Activated naive CD4-positive, alpha-beta T cell treated with anti-CD3 and anti-CD28 coated beads for 36 hours (primary cell): ENCODE measurements around the gene EZR. TPM values are rescaled to one million over a fixed set of nuclear protein-coding genes. Genes with fewer than 3 reads are reported as not detected.

ENCODE experiments used
- CTCF ChIA-PET: fragments of 350-600 bp; sonication (Branson Sonifier 250); formaldehyde crosslinking; loops from one replicate; lab custom pipeline; 2021; ENCODE audit warnings: antibody characterized with exemption; lab: Charles Lee
- DNase-seq: peaks from one replicate; pipeline ENCODE4 v3.0.0-alpha.2; 2020
- H3K27ac Mint-ChIP-seq: one replicate; pipeline ENCODE4 v1.8.0; 2021; ENCODE audit warnings: mild to moderate bottlenecking, mixed read lengths
- H3K27me3 Mint-ChIP-seq: one replicate; pipeline ENCODE4 v1.8.0; 2021; ENCODE audit warnings: low read depth, mixed read lengths
- H3K36me3 Mint-ChIP-seq: one replicate; pipeline ENCODE4 v1.8.0; 2021; ENCODE audit warnings: low read depth, mixed read lengths
- H3K4me1 Mint-ChIP-seq: one replicate; pipeline ENCODE4 v1.8.0; 2021; ENCODE audit warnings: low read depth, mixed read lengths
- H3K4me3 Mint-ChIP-seq: one replicate; pipeline ENCODE4 v1.8.0; 2021; ENCODE audit warnings: mild to moderate bottlenecking, moderate library complexity, mixed read lengths
- H3K9me3 Mint-ChIP-seq: one replicate; pipeline ENCODE4 v1.8.0; 2021; ENCODE audit warnings: mixed read lengths
- intact Hi-C: fragments of 100-400 bp; cut with micrococcal nuclease; formaldehyde crosslinking; loops from one replicate; pipeline ENCODE4 v1.15.1; 2023
- total RNA-seq, 2 experiments: library from RNA; stranded (reverse); gene quantifications; one replicate each; pipeline ENCODE4 v1.2.3, GENCODE V29; 2021

The EZR gene
- total RNA-seq, 2 experiments from 2014 or later = 229 to 230 TPM

DNA sequence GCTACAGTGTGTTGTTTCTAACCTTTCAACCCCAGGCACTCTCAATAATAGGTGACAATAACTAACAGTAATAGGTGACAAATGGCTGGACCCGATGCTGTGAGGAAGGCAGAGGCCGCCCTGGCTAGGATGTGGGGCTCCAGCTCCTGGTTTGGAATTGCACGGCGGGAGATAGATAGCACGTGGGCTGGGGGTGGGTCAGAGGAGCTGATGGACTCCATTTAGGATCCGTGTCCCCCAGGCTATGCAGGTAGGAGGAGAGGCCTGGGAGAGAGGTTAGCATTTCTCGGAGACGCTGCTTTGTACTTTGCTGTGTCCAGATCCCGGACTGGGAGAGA, 61.4 kb downstream of the EZR start:
- intact Hi-C loops = no loop called here
- DNase-seq = no peak
- H3K36me3 Mint-ChIP-seq = peaks cover 31% of the 10 kb centered on the region

DNA sequence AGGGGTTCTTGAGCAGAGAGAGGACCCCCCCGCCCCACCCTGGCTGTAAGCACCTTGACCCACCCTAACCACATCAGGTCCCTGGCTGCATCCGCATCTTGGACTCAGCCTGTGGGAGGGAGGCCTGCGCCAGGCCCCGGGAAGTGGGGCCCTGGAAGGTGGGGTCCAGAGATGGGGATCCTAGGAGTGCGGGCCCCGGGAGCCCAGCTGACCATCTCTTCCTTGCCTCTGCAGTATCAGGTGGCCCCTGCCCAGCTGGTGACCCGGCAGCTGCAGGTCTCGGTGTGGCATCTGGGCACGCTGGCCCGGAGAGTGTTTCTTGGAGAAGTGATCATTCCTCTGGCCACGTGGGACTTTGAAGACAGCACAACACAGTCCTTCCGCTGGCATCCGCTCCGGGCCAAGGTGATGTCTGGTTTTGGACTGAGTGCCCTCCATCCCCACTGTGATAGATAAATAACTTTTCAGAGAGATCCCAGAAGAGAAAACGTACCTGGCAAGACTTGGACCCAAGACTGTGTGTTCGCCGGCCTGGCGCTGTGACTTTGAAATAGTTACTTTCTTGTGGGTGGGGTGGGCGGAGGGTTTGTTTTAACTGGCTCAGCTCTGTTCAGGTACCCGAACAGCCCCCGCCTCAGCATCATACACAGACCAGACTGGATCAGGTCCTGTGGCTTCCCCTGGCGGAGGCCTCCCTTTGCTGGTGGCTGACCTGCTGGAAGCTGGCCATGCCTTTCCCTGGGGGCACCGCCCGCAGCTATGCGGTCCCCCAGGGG, 62.0 kb downstream of the EZR start:
- Mint-ChIP-seq H3K4me1 (no peaks in the 10 kb centered on the region), H3K27ac (no peak overlapping the region), H3K4me3 (no peak overlapping the region), H3K36me3 (peaks cover 28% of the 10 kb centered on the region), H3K9me3 (no peaks in the 10 kb centered on the region), H3K27me3 (no peaks in the 10 kb centered on the region)
- CTCF ChIA-PET = no interaction called here
- DNase-seq = no peak
- intact Hi-C loops = no loop called here

More for the DNA sequence above, 61.4 kb downstream of the EZR start:
- Mint-ChIP-seq H3K9me3 (no peaks in the 10 kb centered on the region), H3K27ac (no peak overlapping the region), H3K4me1 (no peaks in the 10 kb centered on the region), H3K27me3 (no peaks in the 10 kb centered on the region), H3K4me3 (no peak overlapping the region)
- CTCF ChIA-PET = no interaction called here

DNA sequence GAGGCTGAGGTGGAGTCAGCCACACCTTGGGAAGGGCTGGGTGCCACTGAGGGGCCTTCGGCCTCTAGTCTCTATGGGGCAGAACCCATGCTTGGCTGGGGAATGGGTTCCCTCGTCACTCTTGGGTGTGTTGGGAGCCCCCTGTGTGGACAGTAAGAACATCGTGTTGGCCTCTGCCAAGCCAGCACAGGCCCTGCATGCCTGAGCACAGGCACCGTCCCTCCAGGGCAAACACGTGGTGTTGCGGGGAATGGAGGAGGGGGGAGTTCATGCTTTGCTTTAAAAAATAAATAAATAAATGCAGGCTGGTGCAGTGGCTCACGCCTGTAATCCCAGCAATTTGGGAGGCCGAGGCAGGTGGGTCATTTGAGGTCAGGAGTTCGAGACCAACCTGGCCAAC, 63.0 kb downstream of the EZR start:
- no peak overlapping the region for H3K27ac Mint-ChIP-seq

DNA sequence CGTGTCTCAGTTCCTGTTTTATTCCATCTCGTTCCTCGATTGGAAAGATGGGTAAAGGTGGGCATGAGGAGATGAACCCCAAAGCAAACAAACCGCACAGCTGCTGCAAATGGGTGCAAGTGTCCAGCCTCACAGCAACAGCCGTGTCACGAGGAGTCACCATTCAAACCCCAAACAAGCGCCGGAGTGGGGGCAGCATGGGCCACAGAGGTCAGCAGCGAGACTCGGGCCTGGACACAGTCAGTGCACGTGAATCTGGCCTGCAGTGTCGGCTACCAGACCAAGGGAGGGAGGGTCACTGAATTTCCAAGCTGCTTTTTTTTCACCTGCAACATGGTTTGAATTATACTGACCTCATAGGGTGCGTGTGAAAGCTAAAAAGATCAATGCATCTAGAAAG, 63.5 kb downstream of the EZR start:
- no peaks in the 10 kb centered on the region for H3K27me3 Mint-ChIP-seq
- intact Hi-C loops = no loop called here
- no peak overlapping the region for H3K4me3 Mint-ChIP-seq
- H3K36me3 Mint-ChIP-seq = peaks cover 32% of the 10 kb centered on the region
- H3K4me1 Mint-ChIP-seq = no peaks in the 10 kb centered on the region
- DNase-seq = no peak
- no peak overlapping the region for H3K27ac Mint-ChIP-seq
- CTCF ChIA-PET = no interaction called here
- no peaks in the 10 kb centered on the region for H3K9me3 Mint-ChIP-seq

More for the DNA sequence above, 63.0 kb downstream of the EZR start:
- no peaks in the 10 kb centered on the region for H3K4me1 Mint-ChIP-seq
- DNase-seq = no peak
- H3K27me3 Mint-ChIP-seq = no peaks in the 10 kb centered on the region
- peaks cover 28% of the 10 kb centered on the region for H3K36me3 Mint-ChIP-seq
- intact Hi-C loops = no loop called here
- H3K9me3 Mint-ChIP-seq = no peaks in the 10 kb centered on the region
- no peak overlapping the region for H3K4me3 Mint-ChIP-seq
- CTCF ChIA-PET = no interaction called here

DNA sequence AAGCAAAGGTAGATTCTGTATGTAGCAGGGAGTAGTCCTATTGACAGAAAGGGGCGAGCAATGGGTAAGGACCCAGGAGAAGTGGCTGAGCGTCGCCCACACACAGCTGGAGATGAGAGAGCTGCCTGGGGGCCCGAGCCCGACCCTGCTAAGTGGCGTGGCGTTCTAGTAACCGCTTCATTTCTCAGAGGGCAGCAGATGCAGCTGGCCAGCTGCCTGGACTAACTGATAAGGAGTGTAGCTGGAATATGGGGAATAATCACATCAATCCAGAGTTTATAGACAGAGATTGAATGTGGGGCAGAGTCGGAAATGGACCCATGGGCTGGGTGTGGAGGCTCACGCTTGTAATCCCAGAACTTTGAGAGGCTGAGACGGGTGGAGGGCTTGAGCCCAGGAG, 64.4 kb downstream of the EZR start:
- no peak for DNase-seq
- Mint-ChIP-seq H3K4me3 (no peak overlapping the region), H3K36me3 (peaks cover 37% of the 10 kb centered on the region), H3K9me3 (no peaks in the 10 kb centered on the region), H3K4me1 (no peaks in the 10 kb centered on the region), H3K27ac (no peak overlapping the region), H3K27me3 (no peaks in the 10 kb centered on the region)
- CTCF ChIA-PET = no interaction called here
- intact Hi-C loops = no loop called here

DNA sequence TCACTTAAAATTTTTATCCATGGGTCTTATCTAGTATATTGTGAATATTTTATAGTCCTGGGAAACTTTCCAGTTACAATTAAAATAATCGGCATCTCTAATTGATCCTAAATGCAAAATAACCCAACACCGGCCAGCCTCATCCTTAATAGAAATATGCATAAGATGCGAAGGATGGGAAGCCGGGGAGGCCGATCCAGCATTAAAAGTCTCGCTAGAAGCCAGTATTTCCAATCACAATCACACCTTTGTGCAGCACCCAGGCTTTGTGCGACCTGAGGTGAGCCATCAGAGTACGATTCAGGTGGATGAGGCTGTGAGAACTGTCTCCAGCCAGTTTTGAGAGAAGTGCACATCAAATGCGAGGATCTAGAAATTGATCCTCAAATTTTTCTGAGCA, 65.4 kb downstream of the EZR start:
- CTCF ChIA-PET = no interaction called here
- intact Hi-C loops = no loop called here
- DNase-seq = no peak
- Mint-ChIP-seq H3K27ac (no peak overlapping the region), H3K36me3 (peaks cover 38% of the 10 kb centered on the region), H3K9me3 (no peaks in the 10 kb centered on the region), H3K4me3 (no peak overlapping the region), H3K4me1 (no peaks in the 10 kb centered on the region), H3K27me3 (no peaks in the 10 kb centered on the region)

DNA sequence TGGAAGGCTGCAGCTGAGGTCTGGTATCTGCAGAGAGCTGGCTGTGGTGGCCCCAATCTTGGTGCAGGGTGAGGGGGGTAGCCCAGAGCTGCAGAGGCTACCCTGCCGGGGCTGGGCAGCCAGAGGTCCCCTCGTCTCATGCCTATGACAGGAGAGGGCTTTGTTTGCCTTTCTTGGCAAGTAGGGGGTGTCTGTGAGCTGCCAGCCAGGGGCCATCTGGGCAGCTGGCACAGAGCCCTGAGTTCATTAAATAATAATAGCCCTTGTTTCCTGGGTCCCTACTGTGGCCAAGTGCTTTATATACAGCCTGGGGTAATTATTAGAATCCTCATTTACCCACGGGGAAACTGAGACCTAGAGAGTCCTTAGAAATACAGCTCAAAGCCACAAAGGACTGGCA, 66.6 kb downstream of the EZR start:
- Mint-ChIP-seq H3K27me3 (no peaks in the 10 kb centered on the region), H3K36me3 (peaks cover 41% of the 10 kb centered on the region), H3K9me3 (no peaks in the 10 kb centered on the region), H3K4me3 (no peak overlapping the region), H3K27ac (no peak overlapping the region), H3K4me1 (no peaks in the 10 kb centered on the region)
- intact Hi-C loops = no loop called here
- no peak for DNase-seq
- CTCF ChIA-PET = interaction anchor here (0.9 to 1.2 kb wide), 2 partner anchors 10 to 22 kb away, joined by 3 to 5 read pairs; no protein-coding TSS in a partner anchor

DNA sequence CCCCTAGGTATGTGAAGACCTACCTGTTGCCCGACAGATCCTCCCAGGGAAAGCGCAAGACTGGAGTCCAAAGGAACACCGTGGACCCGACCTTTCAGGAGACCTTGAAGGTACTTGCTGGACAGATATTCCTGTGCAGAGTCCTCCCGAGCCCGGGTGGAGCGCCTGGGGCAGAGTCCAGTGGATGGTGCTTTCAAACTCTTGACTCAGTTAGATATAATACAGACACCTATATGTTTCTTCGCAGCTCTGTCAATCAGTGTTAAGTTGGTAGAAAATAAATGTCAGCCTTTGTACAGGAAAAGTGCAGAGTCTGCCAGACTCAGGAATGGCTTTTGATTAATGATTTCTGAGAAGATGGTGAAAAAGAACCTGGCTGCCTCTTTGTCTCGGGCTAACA, 67.2 kb downstream of the EZR start:
- DNase-seq = no peak
- intact Hi-C loops = no loop called here
- Mint-ChIP-seq H3K27ac (no peak overlapping the region), H3K36me3 (peaks cover 35% of the 10 kb centered on the region), H3K4me3 (no peak overlapping the region), H3K9me3 (no peaks in the 10 kb centered on the region), H3K27me3 (no peaks in the 10 kb centered on the region), H3K4me1 (no peaks in the 10 kb centered on the region)
- CTCF ChIA-PET = interaction anchor here (1.2 kb wide), 1 partner anchor 9 kb away, joined by 5 read pairs; no protein-coding TSS in a partner anchor

DNA sequence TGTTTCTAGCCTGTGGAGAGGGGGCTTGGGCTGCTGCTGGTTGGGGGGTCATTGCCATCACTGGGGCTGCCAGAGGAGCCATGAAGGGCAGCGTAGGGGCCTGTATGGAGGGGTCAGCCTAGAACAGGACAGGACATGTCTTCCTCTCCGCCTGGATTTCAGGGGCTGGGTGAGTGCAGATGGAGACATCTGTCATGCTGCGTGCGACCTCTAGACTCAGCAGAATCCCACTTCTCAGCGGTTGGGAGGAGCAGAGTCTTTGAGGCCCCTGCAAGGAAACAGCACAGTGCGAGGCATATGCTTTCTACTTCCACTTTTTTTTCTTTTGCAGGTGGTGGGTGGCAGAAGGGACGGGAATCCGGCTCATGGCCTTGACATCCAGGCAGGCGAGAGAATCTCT, 67.9 kb downstream of the EZR start:
- H3K27ac Mint-ChIP-seq = no peak overlapping the region
- intact Hi-C loops = no loop called here
- H3K4me1 Mint-ChIP-seq = no peaks in the 10 kb centered on the region
- H3K36me3 Mint-ChIP-seq = peaks cover 35% of the 10 kb centered on the region
- DNase-seq = no peak
- H3K27me3 Mint-ChIP-seq = no peaks in the 10 kb centered on the region
- H3K4me3 Mint-ChIP-seq = no peak overlapping the region
- CTCF ChIA-PET = no interaction called here
- H3K9me3 Mint-ChIP-seq = no peaks in the 10 kb centered on the region

DNA sequence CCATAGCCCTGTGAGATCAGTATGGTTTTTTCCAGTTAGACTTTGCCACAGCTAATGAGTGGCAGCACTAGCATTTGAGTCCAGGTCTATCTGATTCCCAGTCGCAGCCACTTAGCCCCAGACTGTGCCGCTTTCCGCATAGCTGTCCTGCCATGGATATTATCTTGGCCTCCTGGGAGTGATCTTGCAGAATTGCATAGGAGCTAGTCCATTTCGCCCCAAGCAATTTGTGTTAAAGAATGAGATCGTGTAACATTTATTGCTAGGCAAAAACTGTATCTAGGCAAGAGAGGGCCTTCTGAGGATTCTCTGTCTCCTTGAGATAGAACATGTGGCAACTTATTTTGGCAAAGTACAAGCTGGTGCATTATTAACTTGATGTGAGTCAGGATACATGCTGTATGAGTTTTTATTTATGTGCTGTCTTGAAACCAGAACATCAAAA, 74.2 kb downstream of the EZR start:
- Mint-ChIP-seq H3K4me3 (no peak overlapping the region), H3K9me3 (no peaks in the 10 kb centered on the region), H3K27ac (no peak overlapping the region), H3K27me3 (no peaks in the 10 kb centered on the region), H3K36me3 (peaks cover 54% of the 10 kb centered on the region), H3K4me1 (no peaks in the 10 kb centered on the region)
- CTCF ChIA-PET = interaction anchor here (1.3 to 1.4 kb wide), 2 partner anchors 228 to 389 kb away, joined by 4 read pairs; no protein-coding TSS in a partner anchor
- intact Hi-C loops = no loop called here
- DNase-seq = no peak

DNA sequence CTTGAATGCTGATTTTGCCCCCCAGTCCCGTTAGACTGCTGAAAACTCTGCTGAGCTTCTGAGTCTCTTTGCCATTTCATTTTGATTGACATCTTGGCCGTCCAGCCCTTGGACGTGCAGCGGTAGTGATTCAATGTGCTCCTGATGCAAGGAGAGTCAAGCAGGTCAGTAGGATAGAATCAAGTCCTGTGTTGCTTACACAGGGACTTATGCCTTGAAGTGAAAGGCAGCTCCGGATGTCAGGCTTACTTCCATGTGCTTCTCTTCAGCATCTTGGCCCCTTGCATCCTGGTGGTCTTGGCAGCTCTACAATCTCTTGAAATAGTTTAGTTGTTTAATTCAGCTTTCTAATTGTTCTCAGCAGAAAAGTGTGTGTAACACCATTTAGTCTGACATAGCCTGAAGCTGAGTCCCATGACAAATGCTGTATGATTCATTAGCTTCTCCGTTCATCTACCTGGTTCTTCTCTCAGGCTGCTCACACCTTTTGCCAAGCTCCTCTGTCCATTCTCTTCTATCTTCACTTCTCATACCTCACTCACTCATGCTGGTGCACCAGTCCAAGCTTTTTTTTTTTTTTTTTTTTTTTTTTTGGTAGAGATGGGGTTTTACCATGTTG, 76.0 kb downstream of the EZR start:
- intact Hi-C loops = no loop called here
- CTCF ChIA-PET = interaction anchor here (0.9 to 1.7 kb wide), 4 partner anchors 10 to 230 kb away, joined by 5 to 8 read pairs (median 5); no protein-coding TSS in a partner anchor
- Mint-ChIP-seq H3K36me3 (peaks cover 62% of the 10 kb centered on the region), H3K9me3 (peaks cover 7% of the 10 kb centered on the region), H3K4me1 (peaks cover 4% of the 10 kb centered on the region), H3K27ac (no peak overlapping the region), H3K27me3 (no peaks in the 10 kb centered on the region), H3K4me3 (no peak overlapping the region)
- no peak for DNase-seq

DNA sequence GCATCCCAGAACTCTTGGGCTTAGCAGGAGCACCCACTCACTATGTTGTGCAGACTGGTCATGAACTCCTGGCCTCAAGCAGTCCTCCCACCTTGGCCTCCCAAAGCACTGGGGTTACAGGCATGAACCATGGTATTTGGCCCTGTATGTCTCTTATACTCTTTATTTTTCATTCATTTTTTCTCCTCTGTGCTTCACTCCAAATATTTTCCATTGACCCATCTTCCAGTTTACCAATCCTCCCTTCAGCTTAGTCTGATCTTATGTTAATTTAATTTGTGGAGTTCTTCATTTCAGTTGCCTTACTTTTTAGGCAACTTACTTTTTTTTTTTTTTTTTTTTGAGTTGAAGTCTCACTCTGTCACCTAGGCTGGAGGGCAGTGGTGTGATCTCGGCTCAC, 79.5 kb downstream of the EZR start:
- H3K4me3 Mint-ChIP-seq = no peak overlapping the region
- peaks cover 68% of the 10 kb centered on the region for H3K36me3 Mint-ChIP-seq
- DNase-seq = no peak
- CTCF ChIA-PET = no interaction called here
- no peaks in the 10 kb centered on the region for H3K27me3 Mint-ChIP-seq
- intact Hi-C loops = no loop called here
- H3K9me3 Mint-ChIP-seq = peaks cover 8% of the 10 kb centered on the region
- H3K27ac Mint-ChIP-seq = no peak overlapping the region
- peaks cover 10% of the 10 kb centered on the region for H3K4me1 Mint-ChIP-seq
